AG09319 (cell line): Measurements from ENCODE around the gene CDH12.

Experiments
- DNase-seq: peaks from one replicate; pipeline ENCODE4 v3.0.0-alpha.2; 2010; ENCODE audit warnings: low read depth; ENCODE audit errors: extremely low read depth
- CTCF ChIP-seq: IDR thresholded peaks from 2 replicates; pipeline ENCODE4 v1.5.1; 2011; ENCODE audit warnings: low read depth, mild to moderate bottlenecking, inconsistent platforms, low read length, moderate library complexity

The CDH12 gene

DNA sequence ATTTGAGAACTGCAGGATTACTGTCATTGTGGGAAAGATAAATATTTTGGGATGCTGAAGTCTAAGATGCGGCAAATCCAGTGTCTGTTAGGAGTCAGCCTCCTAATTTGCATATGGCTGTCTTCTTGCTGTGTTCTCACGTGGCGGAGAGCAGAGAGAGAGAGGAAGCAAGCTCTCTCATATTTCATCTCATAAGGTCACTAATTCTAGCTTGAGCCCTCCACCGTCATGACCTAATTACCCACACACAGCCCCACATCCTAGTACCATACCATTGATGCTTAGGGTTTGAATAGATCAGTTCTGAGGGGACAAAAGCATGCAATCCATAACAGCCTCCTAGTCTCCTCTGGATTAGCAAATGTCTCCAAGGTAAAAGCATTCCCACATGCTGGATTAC, 124.5 kb downstream of the CDH12 start:
- no peak for TF ChIP-seq CTCF
- no peak for DNase-seq

DNA sequence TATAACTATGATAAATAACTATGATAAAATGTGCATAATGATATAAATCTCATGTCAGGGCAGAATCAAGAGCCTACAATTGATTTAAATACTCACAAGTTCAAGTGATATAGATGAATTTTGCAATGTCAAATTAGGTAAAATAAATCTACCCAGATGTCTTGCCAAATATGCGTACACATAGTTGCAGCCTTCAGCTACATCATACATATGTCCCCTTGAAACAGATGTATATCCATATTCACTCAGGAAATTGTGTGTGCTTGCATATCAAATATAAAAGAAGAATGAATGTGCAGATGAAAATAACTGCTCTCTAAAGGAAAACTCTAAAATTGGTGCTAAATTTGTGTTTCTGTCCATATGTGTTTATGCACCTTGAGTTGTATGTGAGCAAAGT, 130.7 kb downstream of the CDH12 start:
- no peak for TF ChIP-seq CTCF
- no peak for DNase-seq

DNA sequence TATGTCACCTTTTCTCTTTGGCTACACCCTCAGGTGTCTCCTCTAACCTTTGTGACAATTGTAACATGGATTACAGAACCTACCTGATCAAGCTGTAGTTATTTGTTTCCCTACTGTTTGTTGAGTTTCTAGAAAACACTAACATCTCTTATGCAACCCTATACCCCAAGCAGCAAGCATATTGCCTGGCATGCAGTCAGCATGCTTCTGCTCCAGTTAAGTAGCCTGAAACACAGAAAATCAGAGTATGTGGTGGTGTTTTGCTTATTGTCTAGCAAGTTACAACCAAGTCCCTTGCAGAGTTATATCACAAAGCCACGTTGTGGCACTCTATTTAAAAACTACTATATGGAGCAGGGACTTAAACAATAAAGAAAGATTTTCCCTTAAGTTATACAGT, 131.1 kb downstream of the CDH12 start:
- no peak for DNase-seq
- no peak for TF ChIP-seq CTCF

DNA sequence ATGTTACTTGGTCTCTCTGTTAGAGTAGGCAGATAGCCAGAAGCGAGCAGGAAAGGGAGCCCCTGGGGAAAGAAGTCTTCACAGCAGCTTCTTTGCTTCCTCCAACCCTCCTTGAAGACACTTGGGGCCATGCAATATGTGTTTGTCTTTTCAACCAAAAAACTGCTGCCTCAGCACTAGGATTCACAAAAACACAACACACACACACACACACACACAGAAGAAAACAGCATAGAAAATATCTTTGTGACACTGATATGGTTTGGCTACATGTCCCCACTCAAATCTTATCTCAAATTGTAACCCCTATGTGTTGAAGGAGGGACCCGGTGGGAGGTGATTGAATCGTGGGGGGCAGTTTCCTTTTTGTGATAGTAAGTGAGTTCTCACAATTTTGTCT, 133.3 kb downstream of the CDH12 start:
- no peak for DNase-seq
- TF ChIP-seq CTCF = no peak

GRCh38 chr5:22710660-22711059, 142.5 kb downstream of the CDH12 start:
- TF ChIP-seq CTCF = no peak
- DNase-seq = no peak

GRCh38 chr5:22709743-22710142, 143.4 kb downstream of the CDH12 start:
- no peak for DNase-seq
- no peak for TF ChIP-seq CTCF

GRCh38 chr5:22708770-22709328, 144.3 kb downstream of the CDH12 start:
- TF ChIP-seq CTCF = no peak

More at GRCh38 chr5:22708770-22709328, 144.3 kb downstream of the CDH12 start:
- no peak for DNase-seq
